HG03159 (cell line): ENCODE data around the gene SMYD2.

ENCODE experiments used
- ATAC-seq: cut with Tn5 transposase; IDR thresholded peaks from one replicate; pipeline ENCODE4 v1.9.1; 2021; ENCODE audit warnings: mild to moderate bottlenecking, moderate library complexity; ENCODE audit not compliant: unreplicated experiment

Gene SMYD2

DNA sequence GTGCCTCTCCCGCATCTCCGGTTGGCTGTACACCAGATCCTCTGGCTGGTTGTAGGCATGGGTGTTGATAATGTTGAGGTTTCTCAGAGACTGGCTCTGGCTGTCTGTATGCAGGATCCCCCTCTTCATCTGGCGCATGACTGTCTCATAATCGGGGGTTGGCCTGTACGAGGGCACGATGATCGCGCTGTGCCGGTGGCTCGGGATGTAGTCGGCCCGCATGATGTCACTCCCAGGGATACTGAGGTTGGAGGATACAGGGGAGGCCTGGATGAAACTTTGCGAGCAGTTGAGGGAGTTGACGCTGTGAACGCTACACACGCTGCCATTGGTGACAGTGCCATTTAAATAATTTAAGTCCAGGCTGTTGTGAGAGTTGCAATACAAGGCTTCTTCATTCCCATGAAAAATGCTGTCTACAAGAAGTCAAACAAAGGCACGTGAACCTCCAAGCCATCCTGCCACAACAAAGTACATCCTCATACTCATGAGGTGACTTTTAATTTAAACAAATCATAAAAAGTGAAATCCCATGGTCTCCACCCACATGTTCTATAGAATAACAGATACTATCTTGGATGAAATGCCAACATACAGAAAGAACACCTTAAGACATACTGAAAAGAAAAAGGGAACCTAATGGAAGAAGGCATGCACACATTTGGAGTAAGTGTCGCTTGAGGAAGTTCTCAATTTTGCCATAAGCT is 103.6 kb downstream of the SMYD2 start:
- no peak for ATAC-seq

DNA sequence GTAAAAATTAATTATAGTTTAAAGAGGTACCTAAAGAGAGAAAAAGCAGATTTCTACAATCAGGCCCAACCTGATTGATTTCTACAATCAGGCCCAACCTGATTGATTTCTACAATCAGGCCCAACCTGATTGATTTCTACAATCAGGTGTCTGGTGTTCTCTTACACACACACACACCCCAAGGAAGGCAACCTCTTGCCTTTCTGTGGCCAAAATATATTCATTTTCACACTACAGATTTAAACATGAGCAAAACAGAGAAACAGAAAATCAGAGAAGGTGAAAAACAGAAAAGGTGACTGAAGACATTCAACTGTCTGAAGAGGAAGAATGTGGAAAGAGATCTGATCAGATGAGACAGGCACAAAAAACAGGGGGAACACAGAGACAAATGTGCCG is 104.5 kb downstream of the SMYD2 start:
- ATAC-seq: no peak

- no peak for ATAC-seq
These were observed 105.4 kb downstream of the SMYD2 start for GRCh38 chr1:214386333-214386732.
